Kidney (tissue), 14 donors: ENCODE measurements around the gene RARRES2. TPM values are rescaled to one million over a fixed set of nuclear protein-coding genes. Genes with fewer than 3 reads are reported as not detected.
A peak's percentile ranks its signal among the peaks of the same experiment; 100 is the strongest.

Source experiments
- DNase-seq, 5 donors: peaks; one replicate each; pipeline ENCODE4 v3.0.0-alpha.2; 2013 to 2020
- FAIRE-seq: peaks from 2 replicates; lab custom pipeline; 2012; peaks lifted over from hg19 to GRCh38; lab: Jason Lieb, UNC
- H3K27ac ChIP-seq, 2 donors: one replicate each; pipeline ENCODE4 v1.7.0; 2013; ENCODE audit warnings: low read depth in 2 of 2, low read length in 2 of 2, inconsistent platforms in 1 of 2
- H3K27me3 ChIP-seq: one replicate; pipeline ENCODE4 v1.7.1; 2013; ENCODE audit warnings: low read length, inconsistent platforms; ENCODE audit not compliant: control insufficient read depth, insufficient read depth
- H3K36me3 ChIP-seq, 3 donors: one replicate each; pipeline versions ENCODE4 v1.7.0 to v1.7.1; 2013; ENCODE audit warnings: low read length in 3 of 3, control low read depth in 1 of 3, inconsistent platforms in 1 of 3; ENCODE audit not compliant: insufficient read depth in 3 of 3, control insufficient read depth in 2 of 3
- H3K4me1 ChIP-seq, 3 donors: one replicate each; pipeline versions ENCODE4 v1.7.0 to v1.7.1; 2013; ENCODE audit warnings: low read length in 3 of 3, inconsistent platforms in 1 of 3, low read depth in 1 of 3; ENCODE audit not compliant: control insufficient read depth in 2 of 3, insufficient read depth in 2 of 3
- H3K4me3 ChIP-seq, 3 donors: one replicate each; pipeline versions ENCODE4 v1.7.0 to v1.8.1; 2013; ENCODE audit warnings: low read length in 3 of 3, control low read depth in 1 of 3, inconsistent platforms in 1 of 3
- H3K9ac ChIP-seq, 3 donors: one replicate each; pipeline versions ENCODE4 v1.7.0 to v1.7.1; 2013; ENCODE audit warnings: low read length in 3 of 3, control low read depth in 1 of 3, inconsistent platforms in 1 of 3
- H3K9me3 ChIP-seq, 3 donors: one replicate each; pipeline versions ENCODE4 v1.7.0 to v1.7.1; 2013; ENCODE audit warnings: low read length in 3 of 3, control low read depth in 1 of 3, inconsistent platforms in 1 of 3; ENCODE audit not compliant: control insufficient read depth in 2 of 3, insufficient read depth in 1 of 3
- CTCF ChIP-seq: IDR thresholded peaks from 3 replicates; pipeline ENCODE4 v1.5.1; 2012; ENCODE audit warnings: mild to moderate bottlenecking, moderate library complexity, borderline replicate concordance; ENCODE audit not compliant: insufficient read depth; ENCODE audit errors: extremely low read depth
- intact Hi-C: fragments of 100-400 bp; cut with DNase I; formaldehyde crosslinking; loops from one replicate; pipeline ENCODE4 v1.11.1; 2022
- polyA plus RNA-seq: library from polyadenylated mRNA; stranded (reverse); fragments of 350-450 nt; fragmentation: Illumina TruSeq; extraction: RNeasy Lipid Tissue Mini Kit (QIAGEN cat#74804); gene quantifications from one replicate; pipeline ENCODE4 v1.2.3, GENCODE V29; 2014; ENCODE audit warnings: low read depth, low replicate concordance; ENCODE audit not compliant: insufficient read depth
- total RNA-seq: library from RNA; stranded (reverse); fragmentation: NEBNext Ultra II Directional; extraction: Animal tissue kit (Norgen Biotek cat#: 25700); gene quantifications from one replicate; pipeline ENCODE4 v1.2.1, GENCODE V29; 2021
- donor health status: control.
- donor health status: control.
- donor health status: control.
- donor health status: control.
- donor health status: control.
- donor health status: DM: yes; HTN: yes; CAD: no.
- donor health status: Normal renal cell carcinoma (clear cell type).

The RARRES2 gene
- total and polyA plus RNA-seq, 2 donors from 2014 or later: 104 to 475 TPM

GRCh38 chr7:150322833-150323681, 18.4 kb downstream of the RARRES2 start, which contains the start of the genes ACTR3C and LRRC61:
Gene ACTR3C (minus strand): TSS chr7:150323545. CDS start chr7:150295296, 28,249 bp downstream.
Gene LRRC61 (plus strand): TSS chr7:150323355. CDS start chr7:150336862, 13,507 bp downstream.
- FAIRE-seq: no peak
- Histone ChIP-seq H3K4me1 (peaks cover 0 to 30% (median 20%) of the 10 kb centered on the region in 3 donors), H3K9me3 (no peaks in the 10 kb centered on the region), H3K4me3 (peak within 1 kb of the TSS; percentile 73 to 80 (median 74)), H3K36me3 (peaks cover 0 to 12% (median 0%) of the 10 kb centered on the region in 3 donors), H3K27me3 (no peaks in the 10 kb centered on the region), H3K9ac (peak within 1 kb of the TSS; percentile 59 to 87 (median 81)), H3K27ac (peak within 1 kb of the TSS; percentile 90 to 95)
- TF ChIP-seq CTCF: no peak
- DNase-seq: peak; percentile 87 to 93 (median 90)
- intact Hi-C loops: no loop called here

- Histone ChIP-seq H3K4me3 (peak overlapping the region; percentile 73 to 80 (median 74)), H3K9me3 (no peaks in the 10 kb centered on the region), H3K36me3 (peaks cover 0 to 12% (median 0%) of the 10 kb centered on the region in 3 donors), H3K9ac (peak overlapping the region; percentile 59 to 87 (median 81)), H3K27me3 (no peaks in the 10 kb centered on the region), H3K27ac (peak overlapping the region; percentile 90 to 95), H3K4me1 (peaks cover 0 to 30% (median 20%) of the 10 kb centered on the region in 3 donors)
- DNase-seq (peak in 1 of 5 donors; percentile 31), FAIRE-seq (no peak)
- TF ChIP-seq CTCF: no peak
- intact Hi-C loops: no loop called here
Observed at GRCh38 chr7:150322114-150322832, 19.2 kb downstream of the RARRES2 start.

GRCh38 chr7:150321788-150322113, 19.7 kb downstream of the RARRES2 start:
- Histone ChIP-seq H3K4me3 (peak overlapping the region in 1 of 3 donors; percentile 80), H3K9ac (no peak overlapping the region), H3K27me3 (no peaks in the 10 kb centered on the region), H3K9me3 (no peaks in the 10 kb centered on the region), H3K36me3 (peaks cover 0 to 11% (median 0%) of the 10 kb centered on the region in 3 donors), H3K27ac (peak overlapping the region; percentile 90 to 95), H3K4me1 (peaks cover 0 to 30% (median 20%) of the 10 kb centered on the region in 3 donors)
- no peak for TF ChIP-seq CTCF
- FAIRE-seq: no peak
- intact Hi-C loops: no loop called here
- DNase-seq: no peak
